Naive B cell (primary cell): ENCODE data around the gene DHTKD1. TPM values are rescaled to one million over a fixed set of nuclear protein-coding genes. Genes with fewer than 3 reads are reported as not detected.

Experiments
- ATAC-seq, 2 donors: fragments of 150-1000 bp; cut with Tn5 transposase; 2 replicates each; pipeline ENCODE4 v1.10.0; 2021; ENCODE audit warnings: low read depth in 2 of 2, mild to moderate bottlenecking in 2 of 2, moderate library complexity in 2 of 2
- DNase-seq: peaks from one replicate; pipeline ENCODE4 v3.0.0; 2022
- H3K27ac Mint-ChIP-seq, 6 donors: one replicate each; pipeline ENCODE4 v1.8.0; 2020 to 2022; ENCODE audit warnings: mild to moderate bottlenecking in 6 of 6, mixed read lengths in 6 of 6, moderate library complexity in 5 of 6, inconsistent platforms in 2 of 6
- H3K27me3 Mint-ChIP-seq, 3 donors: one replicate each; pipeline ENCODE4 v1.8.0; 2021 to 2022; ENCODE audit warnings: mixed read lengths in 3 of 3, mild to moderate bottlenecking in 1 of 3
- H3K36me3 Mint-ChIP-seq, 2 donors: one replicate each; pipeline ENCODE4 v1.8.0; 2020 to 2022; ENCODE audit warnings: mixed read lengths in 2 of 2, inconsistent platforms in 1 of 2, mild to moderate bottlenecking in 1 of 2
- H3K4me1 Mint-ChIP-seq, 3 donors: one replicate each; pipeline ENCODE4 v1.8.0; 2020 to 2022; ENCODE audit warnings: mixed read lengths in 3 of 3, inconsistent platforms in 1 of 3, mild to moderate bottlenecking in 1 of 3, moderate library complexity in 1 of 3
- H3K4me3 Mint-ChIP-seq, 8 donors: one replicate each; pipeline ENCODE4 v1.8.0; 2020 to 2022; ENCODE audit warnings: mild to moderate bottlenecking in 8 of 8, mixed read lengths in 8 of 8, moderate library complexity in 8 of 8, inconsistent platforms in 2 of 8
- H3K9me3 Mint-ChIP-seq, 7 donors: one replicate each; pipeline ENCODE4 v1.8.0; 2020 to 2022; ENCODE audit warnings: mixed read lengths in 7 of 7, mild to moderate bottlenecking in 5 of 7, inconsistent platforms in 2 of 7, moderate library complexity in 1 of 7
- polyA plus RNA-seq, 6 donors: library from polyadenylated mRNA; unstranded; fragments of 300-500 nt; fragmentation: Illumina TruSeq; gene quantifications; one replicate each; pipeline ENCODE4 v1.2.3, GENCODE V29; 2021; ENCODE audit warnings: low read depth in 6 of 6

DHTKD1 gene
- polyA plus RNA-seq, 6 donors from 2014 or later = 22.2 to 48.7 (median 29.3) TPM

DNA sequence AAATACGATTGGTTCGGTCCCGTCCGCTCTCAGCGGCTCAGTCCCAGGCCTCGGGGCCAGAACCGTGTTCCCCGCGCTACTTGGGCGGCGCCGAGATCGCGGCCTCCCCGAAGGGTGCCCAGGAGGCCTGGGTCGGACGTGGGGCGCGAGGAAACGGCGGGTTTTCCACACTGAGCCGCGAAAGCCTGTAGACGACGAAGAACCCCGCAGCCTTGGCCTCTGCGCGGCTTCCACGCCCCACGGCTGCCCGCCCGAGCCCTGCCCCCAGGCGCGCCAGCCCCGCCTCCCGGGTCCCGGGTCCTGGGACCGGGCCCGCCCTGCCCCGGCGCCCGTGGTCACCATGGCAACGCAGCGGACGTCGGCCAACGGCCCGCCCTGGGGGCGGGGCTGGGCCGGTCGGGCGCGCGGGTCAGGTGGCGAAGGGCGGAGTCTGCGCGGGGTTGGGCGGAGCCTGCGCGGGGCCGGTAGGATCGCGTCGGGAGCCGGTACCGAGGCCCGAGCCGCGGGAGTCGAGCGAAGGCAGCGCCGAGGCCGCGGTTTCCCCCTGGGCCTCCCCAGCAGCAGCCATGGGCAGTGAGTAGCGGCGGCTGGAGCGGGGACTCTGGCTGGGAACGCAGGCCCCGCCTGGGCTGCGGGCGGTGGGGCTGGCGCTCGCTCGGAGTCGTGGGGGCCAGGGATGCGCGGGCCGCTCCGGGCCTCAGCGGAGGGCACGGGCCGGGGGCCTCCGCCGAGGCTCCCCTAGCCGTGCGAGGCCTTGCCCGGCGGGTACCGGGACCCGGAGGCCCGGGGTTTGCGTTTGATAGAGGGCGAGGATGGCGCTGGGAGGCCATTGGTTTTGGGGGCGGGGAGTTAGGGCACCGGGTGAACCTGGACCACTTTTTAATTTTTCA, 60.7 kb downstream of the DHTKD1 start, which contains the start of gene SEC61A2:
Gene SEC61A2, plus strand, starts transcription at position 456 of the 890 bp plus-strand sequence. Its CDS starts 111 bp downstream, at position 567.
- Mint-ChIP-seq H3K36me3 (peaks cover 0 to 4% of the 10 kb centered on the region in 2 donors), H3K27ac (peak within 1 kb of the TSS; percentile 91 to 96 (median 94)), H3K9me3 (no peaks in the 10 kb centered on the region), H3K4me3 (peak within 1 kb of the TSS; percentile 86 to 97 (median 92)), H3K4me1 (peaks cover 14 to 23% (median 19%) of the 10 kb centered on the region in 3 donors), H3K27me3 (no peaks in the 10 kb centered on the region)
- ATAC-seq (peak; percentile 84 to 87), DNase-seq (peak; percentile 99)

DNA sequence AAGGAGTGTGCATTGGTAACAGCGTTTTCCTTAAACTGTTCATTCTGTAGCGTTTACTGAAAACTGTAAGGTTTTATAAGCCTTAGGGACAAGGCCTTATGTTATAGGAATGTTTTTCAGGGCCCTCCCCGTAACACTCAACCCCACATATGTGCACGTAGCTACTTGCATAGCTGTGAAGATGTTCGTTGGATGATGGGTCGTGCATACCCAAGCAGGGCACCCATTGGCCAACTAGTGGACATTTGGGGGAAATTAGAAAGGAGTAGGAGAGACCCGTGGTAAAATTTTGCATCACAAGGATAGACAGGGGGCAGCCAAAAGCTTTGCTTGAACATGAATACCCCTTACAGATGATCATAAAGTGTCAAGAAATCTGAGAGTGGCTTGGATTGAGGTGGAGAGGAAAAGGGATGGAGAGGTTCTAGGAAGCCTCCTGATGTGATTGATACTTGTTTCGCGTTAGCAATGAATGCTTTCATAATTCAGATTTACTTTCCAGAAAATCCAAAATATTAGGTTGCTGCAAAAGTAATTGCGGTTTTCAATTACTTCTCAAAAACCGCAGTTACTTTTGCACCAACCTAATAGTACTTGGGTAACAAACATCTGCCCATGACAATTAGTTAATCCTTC, 61.6 kb downstream of the DHTKD1 start:
- H3K27ac Mint-ChIP-seq = peak overlapping the region; percentile 74 to 93 (median 90)
- peak; percentile 63 for DNase-seq
- ATAC-seq = peak; percentile 29 to 34
- H3K27me3 Mint-ChIP-seq = no peaks in the 10 kb centered on the region
- H3K36me3 Mint-ChIP-seq = peaks cover 0 to 4% of the 10 kb centered on the region in 2 donors
- H3K9me3 Mint-ChIP-seq = no peaks in the 10 kb centered on the region
- peaks cover 14 to 19% (median 19%) of the 10 kb centered on the region in 3 donors for H3K4me1 Mint-ChIP-seq
- peak overlapping the region; percentile 85 to 97 (median 92) for H3K4me3 Mint-ChIP-seq

DNA sequence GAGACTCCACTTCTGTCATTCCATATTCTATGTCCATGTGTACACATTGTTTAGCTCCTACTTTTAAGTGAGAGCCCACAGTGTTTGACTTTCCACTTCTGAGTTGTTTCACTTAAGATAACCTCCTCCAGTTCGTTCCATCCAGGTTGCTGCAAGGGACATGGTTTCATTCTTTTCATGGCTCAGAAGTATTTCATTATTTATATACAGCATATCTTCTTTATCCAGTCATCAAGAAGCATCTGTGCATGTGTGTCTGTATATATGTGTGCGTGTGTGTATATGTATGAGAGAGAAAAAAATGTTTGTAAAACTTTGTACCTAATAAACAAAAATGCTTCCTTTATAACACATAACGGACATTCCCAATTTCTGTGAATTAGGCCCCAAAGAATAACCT, 66.9 kb downstream of the DHTKD1 start:
- Mint-ChIP-seq H3K27ac (no peak overlapping the region), H3K36me3 (peaks cover 0 to 4% of the 10 kb centered on the region in 2 donors), H3K4me3 (peak overlapping the region in 1 of 8 donors; percentile 42), H3K4me1 (peaks cover 0 to under 1% (median 0%) of the 10 kb centered on the region in 3 donors), H3K9me3 (no peaks in the 10 kb centered on the region), H3K27me3 (no peaks in the 10 kb centered on the region)
- no peak for DNase-seq
- no peak for ATAC-seq

DNA sequence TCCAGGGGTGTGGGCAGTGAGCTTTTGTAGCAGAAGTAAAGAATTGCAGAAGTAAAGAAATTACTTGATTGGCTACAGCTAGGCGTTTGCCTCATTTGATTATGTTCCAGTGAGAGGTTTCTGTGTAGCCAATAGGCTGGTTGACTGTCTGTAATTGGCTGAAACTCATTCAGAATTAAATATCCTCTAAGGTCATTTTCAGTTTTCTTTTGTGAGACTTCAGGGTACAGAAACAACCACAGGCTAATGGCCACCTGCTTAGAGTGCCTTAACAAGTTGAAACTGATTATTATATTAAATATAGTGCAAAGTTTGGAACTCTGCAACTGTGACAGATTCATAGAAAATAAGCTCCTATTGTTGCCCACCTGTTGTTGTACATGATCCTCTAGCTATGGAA, 71.3 kb downstream of the DHTKD1 start:
- no peak for ATAC-seq
- H3K4me1 Mint-ChIP-seq = peaks cover 0 to 3% (median 0%) of the 10 kb centered on the region in 3 donors
- H3K36me3 Mint-ChIP-seq = peaks cover 16 to 19% of the 10 kb centered on the region in 2 donors
- H3K4me3 Mint-ChIP-seq = no peak overlapping the region
- no peaks in the 10 kb centered on the region for H3K9me3 Mint-ChIP-seq
- H3K27me3 Mint-ChIP-seq = no peaks in the 10 kb centered on the region
- no peak for DNase-seq
- peak overlapping the region in 1 of 6 donors; percentile 22 for H3K27ac Mint-ChIP-seq

DNA sequence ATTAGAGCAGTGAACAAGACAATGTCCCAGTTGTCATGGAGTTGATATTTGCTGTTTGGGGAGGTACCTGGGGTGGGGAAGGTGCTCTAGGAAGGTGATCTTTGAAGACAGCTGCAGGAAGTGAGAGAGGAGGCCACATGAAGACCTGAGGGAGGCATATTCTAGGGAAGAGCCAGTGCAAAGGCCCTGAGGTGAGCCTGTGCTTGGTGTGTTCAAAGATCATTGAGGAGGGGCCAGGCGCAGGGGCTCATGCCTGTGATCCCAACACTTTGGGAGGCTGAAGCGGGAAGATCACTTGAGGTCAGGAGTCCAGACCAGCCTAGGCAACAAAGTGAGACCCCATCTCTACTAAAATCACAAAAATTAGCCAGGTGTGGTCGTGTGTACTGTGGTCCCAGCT, 75.8 kb downstream of the DHTKD1 start:
- ATAC-seq (no peak), DNase-seq (no peak)
- H3K9me3 Mint-ChIP-seq = no peaks in the 10 kb centered on the region
- H3K36me3 Mint-ChIP-seq = peaks cover 16 to 21% of the 10 kb centered on the region in 2 donors
- H3K4me3 Mint-ChIP-seq = no peak overlapping the region
- H3K27me3 Mint-ChIP-seq = no peaks in the 10 kb centered on the region
- H3K4me1 Mint-ChIP-seq = peaks cover 0 to 3% (median 0%) of the 10 kb centered on the region in 3 donors
- H3K27ac Mint-ChIP-seq = peak overlapping the region in 2 of 6 donors; percentile 0 to 49

DNA sequence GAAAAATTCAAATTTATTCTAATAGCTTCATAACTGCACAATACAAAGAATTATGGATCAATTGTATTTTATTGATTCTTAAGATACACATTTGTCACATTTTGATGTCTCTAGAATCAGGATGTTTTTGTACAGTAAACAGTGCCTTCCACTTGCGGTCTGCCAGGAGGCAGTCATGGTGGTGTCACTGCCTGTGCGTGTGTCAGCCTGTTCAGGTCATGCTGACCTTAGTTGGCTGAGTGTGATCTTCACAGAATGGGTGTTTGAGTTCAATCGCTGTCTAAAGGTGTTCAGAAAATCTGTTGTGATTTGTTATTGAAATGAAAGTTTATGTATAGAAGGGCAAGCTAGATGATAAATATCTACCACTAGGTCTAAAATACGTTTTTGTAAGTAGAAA, 81.4 kb downstream of the DHTKD1 start:
- Mint-ChIP-seq H3K36me3 (peaks cover 5 to 10% of the 10 kb centered on the region in 2 donors), H3K4me1 (no peaks in the 10 kb centered on the region), H3K4me3 (no peak overlapping the region), H3K27ac (peak overlapping the region in 2 of 6 donors; percentile 7 to 74), H3K27me3 (no peaks in the 10 kb centered on the region), H3K9me3 (no peaks in the 10 kb centered on the region)
- no peak for DNase-seq
- no peak for ATAC-seq

DNA sequence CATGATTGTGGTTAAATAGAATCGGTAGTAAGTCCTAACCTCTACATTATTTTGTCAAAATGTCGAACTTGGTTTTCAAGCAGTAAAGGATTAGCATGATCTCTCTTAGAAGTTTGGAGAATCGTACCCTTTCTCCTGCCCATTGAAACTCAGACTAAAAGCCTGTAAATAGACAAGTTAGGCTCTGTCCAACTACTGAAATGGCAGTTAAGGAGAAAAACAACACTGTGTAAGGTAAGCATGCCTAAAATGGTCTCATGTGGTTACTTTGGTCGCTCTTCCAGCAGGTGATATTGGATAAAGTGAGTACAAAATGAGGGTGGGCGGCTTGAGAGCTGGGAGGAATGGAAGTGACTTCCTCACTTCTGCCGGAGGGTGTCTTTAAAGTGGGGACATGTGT, 85.8 kb downstream of the DHTKD1 start:
- no peak for DNase-seq
- Mint-ChIP-seq H3K27me3 (no peaks in the 10 kb centered on the region), H3K36me3 (peaks cover 16 to 17% of the 10 kb centered on the region in 2 donors), H3K4me1 (no peaks in the 10 kb centered on the region), H3K27ac (peak overlapping the region in 1 of 6 donors; percentile 71), H3K9me3 (no peaks in the 10 kb centered on the region), H3K4me3 (peak overlapping the region in 1 of 8 donors; percentile 26)
- no peak for ATAC-seq

DNA sequence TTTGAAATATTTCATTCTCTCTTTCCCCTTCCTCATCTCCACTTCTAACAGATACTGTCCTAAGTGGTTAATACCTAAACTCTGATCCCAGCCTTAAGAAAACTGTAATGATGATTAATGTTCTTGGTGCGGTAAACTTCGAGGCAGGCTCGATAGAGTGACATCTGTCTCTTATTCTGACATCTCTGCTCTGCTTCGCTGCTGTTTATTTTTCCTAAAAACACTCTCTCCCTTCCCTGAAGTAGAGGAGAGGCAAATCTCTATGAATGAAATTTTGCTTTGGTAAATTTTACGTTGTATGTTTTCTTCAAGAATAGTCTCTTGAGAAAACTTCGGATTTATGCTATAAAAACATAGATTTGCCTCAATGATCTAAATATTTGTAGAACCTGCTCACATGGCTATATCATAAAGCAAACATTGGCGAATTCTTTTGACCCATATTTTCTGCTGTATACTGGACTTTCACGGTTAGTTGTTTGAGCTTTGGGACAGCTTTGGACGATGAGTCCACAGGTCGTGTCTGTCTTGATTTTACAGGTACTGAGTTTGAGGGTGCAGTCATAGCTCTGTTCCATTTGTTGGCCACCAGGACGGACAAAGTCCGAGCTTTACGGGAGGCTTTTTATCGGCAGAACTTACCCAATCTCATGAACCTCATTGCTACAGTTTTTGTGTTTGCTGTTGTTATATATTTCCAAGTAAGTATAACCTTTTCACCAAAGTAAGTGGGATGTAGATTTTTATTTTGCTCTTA, 87.8 kb downstream of the DHTKD1 start:
- H3K9me3 Mint-ChIP-seq = no peaks in the 10 kb centered on the region
- no peaks in the 10 kb centered on the region for H3K4me1 Mint-ChIP-seq
- DNase-seq (no peak), ATAC-seq (no peak)
- no peaks in the 10 kb centered on the region for H3K27me3 Mint-ChIP-seq
- no peak overlapping the region for H3K4me3 Mint-ChIP-seq
- peaks cover 12 to 16% of the 10 kb centered on the region in 2 donors for H3K36me3 Mint-ChIP-seq
- H3K27ac Mint-ChIP-seq = peak overlapping the region in 2 of 6 donors; percentile 19 to 33

DNA sequence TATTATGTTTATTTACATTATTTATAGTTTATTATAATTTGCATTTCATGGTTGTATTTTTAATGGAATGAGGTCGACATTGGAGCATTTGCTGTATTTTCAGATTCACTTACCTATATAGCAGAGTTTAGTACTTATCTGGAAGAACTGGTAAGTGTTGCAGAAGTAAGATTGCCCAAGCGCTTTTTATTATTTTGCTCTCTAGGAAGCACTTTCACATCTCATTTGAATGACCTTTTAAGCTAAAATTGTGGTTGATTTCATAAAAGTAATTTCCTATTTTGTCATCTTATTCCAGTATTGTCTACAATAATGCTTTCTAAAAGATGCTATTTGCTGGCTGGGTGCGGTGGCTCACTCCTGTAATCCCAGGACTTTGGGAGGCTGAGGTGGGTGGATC, 89.4 kb downstream of the DHTKD1 start:
- peak overlapping the region in 1 of 6 donors; percentile 41 for H3K27ac Mint-ChIP-seq
- no peaks in the 10 kb centered on the region for H3K27me3 Mint-ChIP-seq
- no peak overlapping the region for H3K4me3 Mint-ChIP-seq
- no peak for DNase-seq
- no peaks in the 10 kb centered on the region for H3K9me3 Mint-ChIP-seq
- no peaks in the 10 kb centered on the region for H3K4me1 Mint-ChIP-seq
- H3K36me3 Mint-ChIP-seq = peaks cover 16 to 20% of the 10 kb centered on the region in 2 donors
- ATAC-seq = no peak

DNA sequence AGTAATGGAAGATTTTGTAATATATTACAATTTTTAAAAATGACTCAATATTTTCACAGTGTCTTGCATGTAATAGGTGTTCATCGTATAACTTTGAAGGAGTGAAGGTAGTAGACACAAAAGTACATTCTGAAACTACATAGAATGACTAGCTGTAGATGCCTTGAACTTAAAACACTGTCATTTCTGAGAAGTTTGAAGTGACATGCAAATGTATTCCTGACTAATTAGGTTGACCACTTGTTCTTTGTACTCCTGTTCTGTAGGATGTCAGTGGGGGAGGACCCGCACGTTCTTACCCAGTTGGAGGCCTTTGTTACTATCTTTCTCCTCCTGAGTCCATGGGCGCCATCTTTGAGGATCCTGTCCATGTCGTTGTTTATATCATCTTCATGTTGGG, 91.9 kb downstream of the DHTKD1 start:
- Mint-ChIP-seq H3K27ac (no peak overlapping the region), H3K4me3 (no peak overlapping the region), H3K9me3 (no peaks in the 10 kb centered on the region), H3K4me1 (no peaks in the 10 kb centered on the region), H3K36me3 (peaks cover 8 to 29% of the 10 kb centered on the region in 2 donors), H3K27me3 (no peaks in the 10 kb centered on the region)
- DNase-seq (no peak), ATAC-seq (no peak)

DNA sequence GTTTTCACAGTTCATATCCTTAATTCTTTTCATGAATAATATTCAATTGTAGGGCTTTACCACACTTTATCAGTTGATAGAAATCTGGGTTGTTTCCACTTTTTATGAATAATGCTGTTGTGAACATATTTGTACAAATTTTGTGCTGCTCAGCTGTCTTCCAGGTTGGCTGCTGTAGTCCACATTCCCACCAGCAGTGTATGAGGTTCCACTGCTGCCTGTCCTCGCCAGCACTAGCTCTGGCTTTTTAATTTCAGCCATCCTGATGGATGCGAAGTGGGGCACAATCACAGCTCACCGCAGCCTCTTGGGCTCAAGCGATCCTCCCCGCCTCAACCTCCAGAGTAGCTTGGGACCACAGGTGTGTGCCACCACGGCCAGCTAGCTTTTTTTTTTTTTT, 94.2 kb downstream of the DHTKD1 start:
- Mint-ChIP-seq H3K27ac (no peak overlapping the region), H3K4me3 (no peak overlapping the region)

DNA sequence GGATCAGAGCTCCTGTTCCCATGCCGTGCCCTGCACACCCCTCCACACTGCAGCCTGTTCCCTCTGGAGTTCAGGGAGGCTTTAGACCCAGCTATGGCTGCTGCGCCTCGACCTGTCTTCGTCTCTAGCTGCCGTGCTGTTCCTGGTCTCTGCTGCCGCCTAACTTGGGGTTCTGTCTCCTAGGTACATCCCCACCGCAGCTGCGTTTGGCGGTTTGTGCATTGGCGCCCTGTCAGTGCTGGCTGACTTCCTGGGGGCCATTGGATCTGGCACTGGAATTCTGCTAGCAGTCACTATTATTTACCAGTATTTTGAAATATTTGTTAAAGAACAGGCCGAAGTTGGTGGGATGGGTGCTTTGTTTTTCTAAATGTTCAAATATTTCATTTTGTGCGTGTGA, 95.3 kb downstream of the DHTKD1 start:
- no peak overlapping the region for H3K4me3 Mint-ChIP-seq
- DNase-seq (no peak), ATAC-seq (no peak)
- H3K36me3 Mint-ChIP-seq = peaks cover 5 to 17% of the 10 kb centered on the region in 2 donors
- no peaks in the 10 kb centered on the region for H3K4me1 Mint-ChIP-seq
- H3K27me3 Mint-ChIP-seq = no peaks in the 10 kb centered on the region
- peak overlapping the region in 1 of 6 donors; percentile 76 for H3K27ac Mint-ChIP-seq
- no peaks in the 10 kb centered on the region for H3K9me3 Mint-ChIP-seq

More for the DNA sequence above, 94.2 kb downstream of the DHTKD1 start:
- no peaks in the 10 kb centered on the region for H3K27me3 Mint-ChIP-seq
- ATAC-seq (no peak), DNase-seq (no peak)
- no peaks in the 10 kb centered on the region for H3K4me1 Mint-ChIP-seq
- peaks cover 2 to 18% of the 10 kb centered on the region in 2 donors for H3K36me3 Mint-ChIP-seq
- no peaks in the 10 kb centered on the region for H3K9me3 Mint-ChIP-seq

DNA sequence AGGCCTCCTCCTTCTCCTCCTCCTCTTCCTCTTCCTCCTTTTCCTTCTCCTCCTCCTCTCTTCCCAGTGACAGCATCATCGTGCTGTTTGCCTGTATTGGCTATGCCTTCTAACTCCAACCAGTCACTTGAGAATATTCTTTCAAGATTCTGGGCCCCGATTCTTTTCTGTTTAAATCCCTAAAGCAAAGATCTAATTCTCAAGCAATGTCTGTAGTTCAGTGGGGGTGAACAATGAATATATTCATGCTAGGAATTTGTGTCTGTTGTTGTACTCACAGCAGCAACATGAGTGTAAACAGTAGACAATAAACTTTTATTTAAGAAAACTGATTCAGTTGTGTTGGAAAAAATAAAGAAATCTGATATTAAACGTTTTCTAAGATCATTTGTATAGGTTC, 96.3 kb downstream of the DHTKD1 start:
- Mint-ChIP-seq H3K4me1 (no peaks in the 10 kb centered on the region), H3K27me3 (no peaks in the 10 kb centered on the region), H3K9me3 (no peaks in the 10 kb centered on the region), H3K4me3 (no peak overlapping the region), H3K36me3 (peaks cover 8 to 21% of the 10 kb centered on the region in 2 donors), H3K27ac (peak overlapping the region in 4 of 6 donors; percentile 2 to 17 (median 10))
- ATAC-seq (no peak), DNase-seq (no peak)
